HepG2 (cell line): ENCODE data around the gene FEM1B. TPM values are rescaled to one million over a fixed set of nuclear protein-coding genes. Genes with fewer than 3 reads are reported as not detected.
A peak's percentile ranks its signal among the peaks of the same experiment; 100 is the strongest.

Experiments
- ATAC-seq: fragments of 200-7000 bp; cut with Tn5 transposase; 3 replicates; pipeline ENCODE4 v1.9.1; 2020; ENCODE audit warnings: mild to moderate bottlenecking, moderate library complexity
- BruUV-seq: library from RNA; stranded (reverse); fragments of 400-500 nt; replicated peaks from 2 replicates; lab custom pipeline; 2021; lab: Mats Ljungman, UMichigan
- CTCF ChIA-PET: fragments of 300-600 bp; formaldehyde crosslinking; extraction: SDS; loops from one replicate; lab custom pipeline; 2021; ENCODE audit warnings: low total read pairs, inconsistent platforms, low intra/inter-chr PET ratio; lab: Yijun Ruan, JAX
- POLR2A ChIA-PET: fragments of 350-600 bp; sonication (Branson Sonifier 250); formaldehyde crosslinking; loops from one replicate; lab custom pipeline; 2020; ENCODE audit warnings: antibody characterized with exemption, inconsistent platforms; lab: Yijun Ruan, JAX
- DNase-seq: peaks from one replicate; pipeline ENCODE4 v3.0.0-alpha.2; 2015; ENCODE audit warnings: low spot score
- FAIRE-seq: peaks from 3 replicates; lab custom pipeline; 2011; peaks lifted over from hg19 to GRCh38; lab: Jason Lieb, UNC
- H2AFZ ChIP-seq: one replicate; pipeline ENCODE4 v1.6.1; 2011; ENCODE audit warnings: low read length, inconsistent platforms
- H3K27ac ChIP-seq: fragments of 300-600 bp; 3 replicates; pipeline ENCODE4 v1.8.0; 2011; ENCODE audit warnings: mixed run types, mild to moderate bottlenecking, mixed read lengths, low read length, inconsistent platforms; ENCODE audit not compliant: insufficient read depth; ENCODE audit errors: extremely low read length
- H3K27me3 ChIP-seq, 2 experiments: fragments of 200-600 bp in 1 of 2; 2 replicates in 1 of 2; 3 replicates in 1 of 2; pipeline versions ENCODE4 v1.6.0 to v1.8.0; 2011; ENCODE audit warnings: low read length in 2 of 2, mild to moderate bottlenecking in 2 of 2, moderate library complexity in 2 of 2, inconsistent platforms in 1 of 2; ENCODE audit not compliant: insufficient read depth in 2 of 2, control insufficient read depth in 1 of 2
- H3K36me3 ChIP-seq, 2 experiments: fragments of 200-600 bp in 1 of 2; replicated peaks in 1 of 2; 2 replicates in 1 of 2; 3 replicates in 1 of 2; pipeline versions ENCODE4 v1.5.1 to v1.8.0; 2011; ENCODE audit warnings: low read length in 2 of 2, inconsistent platforms in 1 of 2; ENCODE audit not compliant: insufficient read depth in 2 of 2, control insufficient read depth in 1 of 2
- H3K4me1 ChIP-seq: 2 replicates; pipeline ENCODE4 v1.5.1; 2012; ENCODE audit warnings: low read length, inconsistent platforms; ENCODE audit not compliant: insufficient read depth
- H3K4me2 ChIP-seq: 2 replicates; pipeline ENCODE4 v1.6.0; 2011; ENCODE audit warnings: low read depth, low read length, inconsistent platforms
- H3K4me3 ChIP-seq, 3 experiments: fragments of 200-600 bp in 1 of 3; sonication (generic), shearing (Covaris generic) in 1 of 3; replicated peaks in 1 of 3; 2 replicates each; pipeline ENCODE4 v1.5.1; 2011 to 2016; ENCODE audit warnings: low read length in 3 of 3, inconsistent platforms in 2 of 3, low read depth in 2 of 3, mild to moderate bottlenecking in 2 of 3, control low read depth in 1 of 3, mixed read lengths in 1 of 3; ENCODE audit not compliant: insufficient read depth in 1 of 3
- H3K79me2 ChIP-seq: one replicate; pipeline ENCODE4 v1.6.1; 2011; ENCODE audit warnings: low read length, inconsistent platforms; ENCODE audit not compliant: insufficient read depth
- H3K9ac ChIP-seq: 2 replicates; pipeline ENCODE4 v1.6.0; 2011; ENCODE audit warnings: mild to moderate bottlenecking, low read depth, low read length, inconsistent platforms; ENCODE audit not compliant: insufficient read depth
- H3K9me3 ChIP-seq: 2 replicates; pipeline ENCODE4 v1.5.1; 2012; ENCODE audit warnings: mild to moderate bottlenecking, low read length
- H4K20me1 ChIP-seq: 2 replicates; pipeline ENCODE4 v1.6.0; 2011; ENCODE audit warnings: inconsistent platforms, mild to moderate bottlenecking, low read length, moderate library complexity; ENCODE audit not compliant: insufficient read depth
- ARID4A ChIP-seq: sonication (generic); formaldehyde crosslinking; IDR thresholded peaks from 2 replicates; pipeline ENCODE4 v1.5.0; 2020; ENCODE audit warnings: mild to moderate bottlenecking, missing genetic modification reagents, borderline replicate concordance
- ATM ChIP-seq: fragments of 450-650 bp; IDR thresholded peaks from 2 replicates; pipeline ENCODE4 v1.7.1; 2017; ENCODE audit warnings: mild to moderate bottlenecking, borderline replicate concordance
- CBX2 ChIP-seq, 2 experiments: fragments of 200-600 bp in 1 of 2; sonication (generic); formaldehyde crosslinking in 1 of 2; IDR thresholded peaks; 2 replicates each; pipeline versions ENCODE4 v1.7.0 to v1.8.1; 2018 to 2022; ENCODE audit warnings: low read depth in 2 of 2, low read length in 1 of 2, mild to moderate bottlenecking in 1 of 2, missing genetic modification reagents in 1 of 2
- KDM5A ChIP-seq: fragments of 200-600 bp; sonication (generic); IDR thresholded peaks from 2 replicates; pipeline ENCODE4 v1.7.0; 2018; ENCODE audit warnings: antibody characterized with exemption, mild to moderate bottlenecking, low read length, borderline replicate concordance
- KMT2A ChIP-seq: sonication (generic); formaldehyde crosslinking; IDR thresholded peaks from 2 replicates; pipeline ENCODE4 v1.4.0; 2020; ENCODE audit warnings: missing genetic modification reagents
- ZNF574 ChIP-seq: sonication (generic); formaldehyde crosslinking; IDR thresholded peaks from 2 replicates; pipeline ENCODE4 v1.4.0; 2020; ENCODE audit warnings: missing genetic modification reagents
- ZNF768 ChIP-seq: sonication (generic); formaldehyde crosslinking; IDR thresholded peaks from 2 replicates; pipeline ENCODE4 v1.4.0; 2020; ENCODE audit warnings: missing genetic modification reagents
- WGBS: methylation state at CpG from one replicate; pipeline ENCODE4 v1.1.6; 2017; ENCODE audit warnings: low lambda C conversion rate; 5-methylcytosine and 5-hydroxymethylcytosine counted together
- in situ Hi-C: cut with HindIII; loops from 2 replicates; pipeline ENCODE4 v1.10.0; 2017; ENCODE audit warnings: low pct_unique_long_range_greater_than_20kb; ENCODE audit not compliant: extremely low pct_ligation_motif_present
- intact Hi-C: fragments of 100-400 bp; cut with micrococcal nuclease; formaldehyde crosslinking; loops from one replicate; pipeline ENCODE4 v1.10.0; 2022; ENCODE audit not compliant: unreplicated experiment
- polyA plus RNA-seq, 8 experiments: library from polyadenylated mRNA; depleted of rRNA in 3 of 8; stranded (reverse) in 7 of 8; unstranded in 1 of 8; fragments of >200 nt; fragmentation: Illumina TruSeq in 4 of 8; extraction: Trizol in 4 of 8; gene quantifications; 2 replicates each; pipeline versions ENCODE4 v1.2.1 to v1.2.3, GENCODE V29; 2011 to 2016; ENCODE audit warnings: low read depth in 4 of 8, missing spikeins in 1 of 8, mixed read lengths in 1 of 8; ENCODE audit not compliant: insufficient read depth in 1 of 8
- total RNA-seq, 5 experiments: library from RNA; depleted of rRNA; stranded (reverse); fragments of >200 nt; fragmentation: Illumina TruSeq; extraction: Trizol; gene quantifications; 2 replicates each; pipeline ENCODE4 v1.2.3, GENCODE V29; 2016; ENCODE audit warnings: low read depth in 1 of 5

Gene FEM1B
- total and polyA plus RNA-seq, 2 of the 13 experiments (the other 11 are each of a cell fraction or from before 2014, with no cell fraction given): 38.1 to 40.0 TPM

GRCh38 chr15:68315035-68315434, 37.5 kb downstream of the FEM1B start:
- intact Hi-C loops (no loop called here), in situ Hi-C loops (no loop called here)
- ATAC-seq: no peak
- DNase-seq: no peak
- WGBS: 5% methylated on average over 1 of the region's 1 CpG
- Histone ChIP-seq H3K4me2 (no peak overlapping the region), H3K79me2 (no peaks in the 10 kb centered on the region), H3K27ac (no peak overlapping the region), H3K36me3 (no peaks in the 10 kb centered on the region), H2AFZ (no peak overlapping the region), H3K27me3 (peaks cover 7 to 24% of the 10 kb centered on the region in 2 experiments), H3K9me3 (no peaks in the 10 kb centered on the region), H3K4me3 (no peak overlapping the region), H3K4me1 (peaks cover 21% of the 10 kb centered on the region)
- POLR2A ChIA-PET: interaction anchor here (0.6 to 1.5 kb wide), 2 partner anchors 8 to 37 kb away, joined by 3 to 5 read pairs; partner anchors contain the start of gene FEM1B
- CTCF ChIA-PET: no interaction called here
- no TSS peak for BruUV-seq
- peak; percentile 75; the same call in 1 of the 2 replicates for TF ChIP-seq ZNF768
- TF ChIP-seq ZNF574 (CRISPR knock-in tag): no peak
- TF ChIP-seq CBX2 (IDR thresholded peaks at IDR 0.05; ENCODE audit: low read depth, low read length): no peak
- TF ChIP-seq CBX2 (CRISPR knock-in tag; IDR thresholded peaks at IDR 0.05; ENCODE audit: low read depth): no peak
- no peak for TF ChIP-seq ATM
- no peak for TF ChIP-seq ARID4A (CRISPR knock-in tag)
- TF ChIP-seq KMT2A (CRISPR knock-in tag): no peak
- TF ChIP-seq KDM5A: no peak
- TF ChIP-seq, all 625 proteins: peak for 1
- no peak for FAIRE-seq
- Histone ChIP-seq H4K20me1 (no peaks in the 10 kb centered on the region), H3K9ac (no peak overlapping the region)
